Activated T-cell treated with anti-CD3 and anti-CD28 coated beads for 48 hours (primary cell): Measurements from ENCODE around the gene XRCC1.

ENCODE experiments used
- DNase-seq: peaks from one replicate; pipeline ENCODE4 v3.0.0-alpha.2; 2020; ENCODE audit warnings: low read depth

Gene XRCC1, protein sequence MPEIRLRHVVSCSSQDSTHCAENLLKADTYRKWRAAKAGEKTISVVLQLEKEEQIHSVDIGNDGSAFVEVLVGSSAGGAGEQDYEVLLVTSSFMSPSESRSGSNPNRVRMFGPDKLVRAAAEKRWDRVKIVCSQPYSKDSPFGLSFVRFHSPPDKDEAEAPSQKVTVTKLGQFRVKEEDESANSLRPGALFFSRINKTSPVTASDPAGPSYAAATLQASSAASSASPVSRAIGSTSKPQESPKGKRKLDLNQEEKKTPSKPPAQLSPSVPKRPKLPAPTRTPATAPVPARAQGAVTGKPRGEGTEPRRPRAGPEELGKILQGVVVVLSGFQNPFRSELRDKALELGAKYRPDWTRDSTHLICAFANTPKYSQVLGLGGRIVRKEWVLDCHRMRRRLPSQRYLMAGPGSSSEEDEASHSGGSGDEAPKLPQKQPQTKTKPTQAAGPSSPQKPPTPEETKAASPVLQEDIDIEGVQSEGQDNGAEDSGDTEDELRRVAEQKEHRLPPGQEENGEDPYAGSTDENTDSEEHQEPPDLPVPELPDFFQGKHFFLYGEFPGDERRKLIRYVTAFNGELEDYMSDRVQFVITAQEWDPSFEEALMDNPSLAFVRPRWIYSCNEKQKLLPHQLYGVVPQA

DNA sequence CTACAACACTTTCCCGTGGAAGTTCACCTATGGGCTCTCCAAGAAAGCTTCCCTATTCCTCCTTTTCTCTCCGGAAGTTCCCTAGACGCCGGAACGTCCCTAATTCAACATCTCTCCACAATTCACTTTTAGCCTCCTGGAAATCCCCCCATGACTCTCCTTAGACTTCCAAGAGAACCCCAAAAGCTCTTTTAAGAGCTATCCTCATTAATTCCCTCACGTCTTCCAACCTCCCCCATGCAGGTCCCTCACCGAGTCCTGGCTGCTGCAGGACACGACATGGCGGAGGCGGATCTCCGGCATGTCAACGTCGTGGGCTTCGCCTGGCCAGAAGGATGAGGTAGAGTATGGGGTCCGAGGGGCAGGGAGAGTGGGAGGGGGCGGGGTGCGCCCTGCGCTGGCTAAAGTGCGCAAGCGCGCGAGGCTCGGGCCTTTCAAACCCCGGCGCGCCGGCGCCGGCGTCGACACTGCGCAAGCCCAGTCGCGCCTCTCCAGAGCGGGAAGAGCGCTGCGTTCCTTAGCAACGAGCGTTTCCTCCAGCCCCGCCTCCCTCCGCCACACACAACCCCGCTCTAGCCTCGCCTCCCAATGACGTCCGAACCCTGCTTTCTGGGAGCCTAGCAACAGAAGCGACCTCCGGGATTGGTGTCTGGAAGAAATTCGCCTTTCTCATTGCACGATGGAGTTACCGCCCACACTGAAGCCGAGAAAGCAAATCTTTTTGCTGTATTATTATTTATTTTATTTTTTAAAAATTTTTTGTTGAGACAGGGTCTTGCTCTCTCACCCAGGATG is at the start of gene XRCC1, which contains the start of gene PINLYP:
XRCC1 (minus strand) TSS at position 372 of the 795 bp plus-strand sequence; CDS start at position 303, 69 bp downstream.
PINLYP (plus strand) TSS at position 646 of the 795 bp plus-strand sequence. CDS start 1,391 bp downstream, outside the sequence.
- peak; percentile 97 for DNase-seq

DNA sequence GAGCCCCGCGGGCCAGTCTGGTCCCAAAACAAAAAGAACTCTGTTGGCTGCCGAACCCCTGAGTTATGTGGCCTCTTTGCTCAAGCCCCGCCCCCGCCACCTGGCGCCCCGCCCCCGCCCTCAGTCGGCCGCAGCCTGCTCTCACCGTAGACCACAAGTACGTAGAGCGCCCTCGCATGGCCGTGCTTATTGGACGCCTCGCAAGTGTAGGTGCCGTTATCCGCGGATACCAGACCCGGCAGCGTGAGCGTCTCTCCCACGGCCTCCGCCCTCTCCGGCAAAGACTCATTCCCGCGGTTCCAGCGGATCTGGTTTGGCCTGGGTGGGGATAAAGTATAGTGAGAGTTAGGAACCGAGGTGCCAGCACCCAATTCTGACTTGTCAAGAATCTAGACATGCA is 49.6 kb upstream of the XRCC1 start:
- DNase-seq, result peak; percentile 82

DNA sequence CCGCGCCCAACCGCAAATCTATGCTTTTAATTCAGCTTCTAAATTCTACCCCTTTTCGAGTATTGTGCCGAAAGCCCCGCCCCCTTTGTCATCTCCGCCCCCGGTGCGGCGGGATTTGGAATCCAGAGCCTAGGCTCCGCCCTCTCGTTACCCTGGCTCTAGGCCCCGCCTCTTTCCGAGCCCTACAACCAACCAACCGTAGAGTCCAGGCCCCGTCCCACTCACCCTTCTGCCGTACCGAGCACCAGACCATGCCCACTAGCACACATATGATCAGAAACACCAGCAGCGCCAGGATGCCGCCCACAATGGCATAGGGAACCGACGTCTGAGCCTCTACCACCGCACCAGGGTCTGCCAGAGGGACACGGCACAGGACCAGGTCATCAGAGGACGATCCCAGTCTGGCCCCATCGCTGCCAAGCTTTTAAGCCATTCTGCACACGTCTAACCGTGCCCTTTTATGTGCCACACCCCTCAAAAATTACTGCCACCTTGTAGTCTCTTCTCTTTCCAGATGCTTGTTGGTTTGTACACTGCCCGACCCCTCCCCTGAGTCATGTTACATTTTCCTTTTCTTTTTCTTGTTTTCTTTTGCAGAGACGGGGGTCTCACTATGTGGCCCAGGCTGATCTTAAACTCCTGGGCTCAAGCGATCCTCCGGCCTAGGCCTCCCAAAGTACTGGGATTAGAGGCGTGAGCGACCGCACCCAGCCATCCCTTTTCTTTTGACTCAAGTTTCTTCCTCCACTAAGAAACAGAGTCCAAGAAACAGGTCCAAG is 48.8 kb upstream of the XRCC1 start:
- DNase-seq, result no peak

DNA sequence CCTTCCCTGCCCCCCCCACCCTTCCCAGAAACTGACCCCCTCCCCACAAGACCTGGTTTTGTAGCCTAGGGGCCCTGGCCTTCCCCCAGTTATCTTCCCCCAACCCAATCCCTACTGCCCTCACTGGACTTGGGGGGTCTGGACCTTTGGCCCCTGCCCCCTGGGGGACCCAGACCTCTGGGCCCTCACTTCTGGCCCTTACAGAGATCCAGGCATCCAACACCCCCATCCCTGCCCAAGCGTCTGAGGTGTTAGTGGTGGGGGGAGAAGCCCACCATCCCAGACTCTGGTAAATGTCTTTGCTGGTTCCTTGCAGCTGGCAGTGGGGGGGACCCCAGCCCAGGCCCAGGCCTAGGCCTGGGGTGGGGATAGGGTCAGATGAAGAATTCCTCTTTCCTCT is 47.6 kb upstream of the XRCC1 start:
- DNase-seq, result no peak

DNA sequence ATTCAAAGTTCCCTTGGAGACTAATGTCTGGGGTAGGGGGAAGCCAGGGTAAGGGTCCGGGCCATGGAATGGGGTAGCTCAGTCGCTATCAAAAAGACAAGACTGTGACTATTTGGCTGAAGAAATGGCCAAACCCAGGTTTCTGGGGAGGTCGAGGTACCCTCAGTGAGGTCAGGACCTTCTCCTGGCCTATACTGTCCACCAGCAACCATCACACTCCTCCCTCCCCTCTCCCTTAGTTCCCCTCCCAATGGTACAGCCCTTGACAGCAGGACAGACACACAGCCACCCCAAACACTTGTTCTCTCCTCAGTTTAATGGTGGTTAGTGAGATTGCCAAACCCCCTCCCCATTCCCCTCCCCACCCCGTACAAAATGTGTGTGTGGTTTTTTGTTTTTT is 46.7 kb upstream of the XRCC1 start:
- no peak for DNase-seq

DNA sequence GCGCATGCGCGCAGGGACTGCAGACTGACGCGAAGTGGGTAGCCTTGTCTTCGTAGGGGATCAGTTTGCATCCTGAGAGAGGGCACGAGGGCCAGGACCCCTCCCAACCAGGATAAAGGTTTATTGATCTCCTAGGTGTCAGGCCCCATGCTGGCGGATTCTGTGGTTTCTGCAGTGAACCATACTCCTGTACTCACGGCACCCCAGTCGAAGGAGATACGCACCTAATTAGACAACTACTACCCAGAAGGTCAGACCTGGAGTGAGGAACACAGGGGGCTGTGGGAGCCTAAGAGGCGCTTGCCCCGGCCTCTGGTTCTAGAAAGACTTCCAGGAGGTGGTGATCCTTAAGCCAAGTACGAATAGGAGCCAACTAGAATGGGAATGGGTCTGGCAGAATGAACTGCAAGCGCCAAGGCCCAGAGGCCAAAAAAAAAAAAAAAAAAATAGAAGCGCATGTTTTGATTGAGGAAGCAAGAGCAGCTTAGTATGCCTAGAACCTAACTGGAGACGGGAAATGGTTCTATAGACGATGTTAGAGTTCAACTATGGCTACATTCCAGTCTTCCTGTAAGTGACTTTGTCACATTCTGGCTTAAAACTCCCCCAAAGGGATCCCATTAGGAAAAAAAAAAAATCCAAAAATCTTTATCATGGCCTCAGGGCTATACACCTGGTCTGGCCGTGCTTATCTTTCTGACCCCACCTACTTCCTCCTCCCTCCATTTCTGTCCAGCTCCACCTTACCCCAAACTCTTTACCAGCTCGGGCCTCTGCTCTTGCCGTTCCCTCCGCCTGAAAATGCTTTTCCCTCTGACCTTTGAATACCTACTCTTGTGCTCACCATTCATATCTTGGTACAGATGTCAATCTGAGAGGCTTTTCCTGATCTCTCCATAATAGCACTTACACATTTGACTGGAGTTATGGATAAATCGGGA is 45.0 kb upstream of the XRCC1 start:
- peak; percentile 77 for DNase-seq

DNA sequence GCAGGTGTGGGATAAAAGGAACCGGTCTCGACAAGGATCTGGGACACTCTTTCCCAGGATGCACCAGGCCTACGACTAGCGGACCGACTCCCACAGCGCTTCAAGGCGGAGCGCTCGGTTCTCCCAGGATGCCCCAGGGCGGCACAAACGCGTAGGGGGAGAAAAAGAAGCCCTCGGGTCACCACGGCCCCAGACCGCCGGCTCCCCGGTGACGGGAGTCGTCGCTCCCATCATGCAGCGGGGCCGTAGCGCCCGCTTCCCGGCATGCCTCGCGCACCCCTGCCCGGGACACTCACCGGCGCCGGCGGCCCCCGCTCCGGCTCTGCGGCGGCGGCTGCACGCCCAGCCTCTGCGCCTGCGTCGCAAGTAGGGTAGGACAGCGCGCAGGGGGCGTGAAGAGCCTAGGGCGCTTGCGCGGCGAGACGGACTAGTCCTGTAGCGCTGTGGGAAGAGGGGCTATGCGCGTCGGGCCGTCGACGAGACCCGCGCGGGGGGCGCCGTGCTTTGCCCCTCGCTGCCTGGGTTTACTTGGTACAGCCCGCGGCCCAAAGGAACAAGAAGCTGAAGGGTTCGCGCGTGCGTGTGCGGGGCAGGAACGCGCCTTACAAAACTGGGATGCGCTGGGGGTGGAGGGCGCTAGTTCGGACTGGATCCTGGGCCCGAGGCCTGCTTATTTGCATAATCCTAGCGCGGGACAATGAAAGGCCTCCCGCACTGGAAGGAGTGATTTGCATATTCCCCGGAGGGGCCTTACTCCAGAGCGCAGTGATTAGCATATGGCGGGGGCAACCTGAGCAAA is 44.1 kb upstream of the XRCC1 start, which contains the start of gene ZNF428:
ZNF428 (minus strand) TSS at position 368 of the 799 bp plus-strand sequence. CDS start 5,325 bp downstream, outside the sequence.
- peak; percentile 88 for DNase-seq

DNA sequence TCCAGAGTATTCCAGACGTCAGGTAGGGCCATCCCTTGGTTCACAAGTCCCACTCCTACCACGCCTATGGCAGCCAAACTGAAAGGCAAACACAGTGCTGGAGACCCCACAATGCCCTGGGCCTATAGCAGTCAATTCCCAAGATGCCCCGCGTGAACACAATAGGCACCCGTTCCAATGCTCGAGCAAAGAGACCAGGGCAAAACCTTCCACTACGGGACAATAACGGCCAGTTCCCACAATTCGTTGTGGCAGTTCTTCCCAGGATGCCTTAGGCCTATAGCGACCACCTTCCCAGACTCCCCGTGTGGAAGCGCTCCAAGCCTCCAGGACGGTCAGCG is 43.6 kb upstream of the XRCC1 start:
- peak; percentile 44 for DNase-seq

DNA sequence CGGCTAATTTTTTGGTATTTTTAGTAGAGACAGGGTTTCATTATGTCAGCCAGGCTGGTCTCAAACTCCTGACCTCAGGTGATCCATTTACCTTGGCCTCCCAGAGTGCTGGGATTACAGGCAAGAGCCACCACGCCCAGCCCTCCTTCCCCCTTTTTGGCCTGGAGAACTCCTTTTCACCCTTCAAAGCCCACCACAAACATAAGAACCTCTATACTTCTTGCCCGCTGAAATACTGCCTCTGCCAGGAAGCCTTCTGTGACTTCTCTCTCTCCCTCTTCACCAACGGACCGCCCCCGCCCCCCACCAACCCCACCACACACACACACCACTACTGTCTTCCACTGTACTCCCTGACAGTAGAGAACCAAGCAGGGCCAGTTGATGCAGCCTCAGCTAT is 41.6 kb upstream of the XRCC1 start:
- DNase-seq, result no peak

DNA sequence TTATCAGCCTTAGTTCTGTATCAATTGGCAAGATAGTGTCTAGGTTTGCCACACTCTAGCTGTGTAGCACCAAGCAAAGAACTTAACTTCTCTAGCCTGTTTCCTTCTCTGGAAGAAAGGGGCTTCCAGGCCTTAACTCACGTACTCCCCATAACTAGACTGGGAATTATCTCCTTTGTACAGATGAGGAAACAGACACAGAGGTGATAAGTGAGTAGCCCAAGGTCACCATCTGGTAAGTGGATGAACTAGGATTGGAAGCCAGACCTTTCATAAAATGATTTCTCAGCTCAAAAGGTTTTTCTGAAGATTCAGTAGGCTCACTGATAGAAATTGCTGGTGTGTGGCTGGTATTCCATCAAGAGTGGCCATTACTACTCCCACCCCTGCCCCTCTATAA is 41.0 kb upstream of the XRCC1 start:
- no peak for DNase-seq

DNA sequence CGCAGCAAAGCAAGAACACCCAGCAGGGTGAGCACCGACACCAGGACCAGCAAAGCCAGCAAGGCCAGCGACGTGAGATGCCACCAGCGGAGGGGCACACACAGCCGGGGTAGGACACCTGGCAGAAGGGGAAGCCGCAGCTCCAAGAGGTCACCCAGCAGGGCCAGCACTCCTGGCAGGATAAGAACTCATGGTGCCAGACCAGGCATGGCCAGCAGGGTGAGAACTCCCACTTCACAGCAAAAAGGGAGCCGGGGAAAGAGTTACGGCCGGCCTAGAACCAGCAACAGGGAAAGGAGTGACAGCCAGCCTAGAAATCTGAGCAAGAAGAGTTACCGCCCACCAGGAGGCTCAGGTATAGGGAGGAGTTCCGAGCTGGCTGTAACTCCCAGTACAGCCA is 37.0 kb upstream of the XRCC1 start:
- no peak for DNase-seq

DNA sequence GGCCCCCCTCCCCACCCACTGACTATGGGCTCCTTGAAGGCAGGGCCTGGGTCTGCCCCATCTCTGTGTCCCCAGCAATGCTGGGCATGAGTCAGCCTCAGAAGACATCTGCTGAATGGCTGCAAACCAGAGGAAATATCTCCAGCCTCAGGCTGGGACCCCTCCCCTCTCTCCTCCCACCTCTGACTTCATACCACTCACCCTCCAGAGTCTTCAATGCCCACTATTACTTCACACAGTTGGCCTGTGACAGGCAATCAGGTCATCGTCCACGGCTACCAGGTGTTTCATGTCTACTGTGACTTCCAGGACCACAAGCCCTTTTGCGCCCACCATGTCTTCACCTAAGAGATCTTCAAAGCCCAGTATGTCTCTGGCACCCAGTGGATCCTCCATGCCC is 36.5 kb upstream of the XRCC1 start, which contains the start of gene SRRM5:
SRRM5 (plus strand) TSS at position 301 of the 400 bp plus-strand sequence; CDS start at position 335, 34 bp downstream.
- DNase-seq, result no peak

DNA sequence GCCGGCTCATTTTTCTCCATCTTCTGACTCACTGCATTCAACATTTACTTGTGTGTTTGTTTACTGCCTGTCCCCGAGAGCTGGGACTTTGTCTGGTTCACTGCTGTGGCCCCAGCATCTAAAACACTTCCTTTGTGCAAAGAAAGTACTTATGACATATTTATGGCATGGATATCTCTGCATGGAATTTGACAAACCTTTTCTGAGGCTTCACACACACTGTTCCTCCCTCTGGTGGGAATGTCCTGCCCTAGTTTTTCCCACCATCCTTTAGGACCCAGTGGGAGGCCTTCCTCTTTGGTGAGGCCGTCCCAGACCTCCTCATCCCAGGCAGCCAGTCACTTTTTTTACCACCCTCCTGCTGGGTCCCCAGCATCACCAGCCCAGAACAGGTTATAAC is 35.2 kb upstream of the XRCC1 start:
- DNase-seq, result no peak

DNA sequence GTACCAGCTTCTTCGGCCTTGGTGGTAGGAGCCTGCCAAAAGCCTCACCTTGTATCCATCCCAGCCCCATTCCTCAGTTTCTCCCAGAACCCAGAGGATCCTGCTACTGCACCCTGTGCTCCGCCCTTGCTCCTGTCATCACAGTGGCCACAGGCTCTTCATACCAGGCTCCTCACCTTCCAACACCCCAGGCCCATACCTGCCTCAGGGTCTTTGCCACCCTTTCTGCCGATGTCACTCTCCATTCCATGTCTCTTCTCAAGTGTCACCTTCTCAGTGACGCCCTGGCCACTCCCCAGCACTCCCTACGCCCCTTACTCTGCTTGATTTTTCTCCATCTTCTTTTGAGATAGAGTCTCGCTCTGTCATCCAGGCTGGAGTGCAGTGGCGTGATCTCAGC is 34.5 kb upstream of the XRCC1 start:
- DNase-seq, result no peak

DNA sequence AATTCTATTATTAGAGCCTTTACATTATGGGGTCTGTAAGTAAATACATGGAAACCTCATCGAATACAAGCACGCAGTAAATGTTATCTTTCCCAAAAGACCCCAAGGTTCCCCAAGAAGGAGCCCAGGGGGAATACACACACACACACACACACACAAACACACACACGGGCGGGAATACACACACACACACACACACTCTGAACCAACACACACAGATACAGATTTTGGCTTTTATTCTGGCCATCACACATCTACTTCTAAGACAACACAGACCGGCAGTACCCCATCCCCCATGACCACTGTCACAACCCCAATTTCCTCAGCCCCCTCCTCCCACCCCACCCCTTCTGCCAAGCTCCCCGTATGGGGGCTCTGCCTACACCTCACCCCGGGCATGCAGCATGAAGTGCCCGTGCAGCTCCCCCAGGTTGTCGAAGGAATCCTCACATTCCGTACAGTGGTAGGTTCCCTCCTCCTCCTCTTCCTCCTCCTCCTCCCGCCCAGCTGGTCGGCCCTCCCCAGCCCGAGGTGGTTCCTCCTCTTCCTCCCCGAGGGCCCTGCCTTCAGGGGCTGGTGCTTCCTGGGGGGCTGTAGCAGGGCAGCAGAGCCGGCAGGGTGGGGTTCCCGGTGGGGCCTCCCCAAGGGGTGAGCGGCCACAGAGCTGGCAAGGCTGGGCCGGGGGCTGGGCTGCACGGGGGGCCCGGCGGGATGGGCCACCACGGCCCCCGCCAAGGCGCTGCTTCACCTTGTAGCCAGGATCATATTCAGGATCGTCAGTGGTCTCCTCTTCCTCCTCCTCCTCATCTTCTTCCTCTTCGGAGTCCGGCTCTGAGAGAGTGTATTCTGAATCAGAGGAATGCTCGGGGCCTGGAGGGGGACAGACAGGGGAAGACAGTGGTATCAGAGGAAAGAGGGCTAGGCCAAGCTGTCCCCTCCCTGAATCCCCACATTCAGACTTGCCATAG is 32.2 kb upstream of the XRCC1 start:
- DNase-seq, result no peak

DNA sequence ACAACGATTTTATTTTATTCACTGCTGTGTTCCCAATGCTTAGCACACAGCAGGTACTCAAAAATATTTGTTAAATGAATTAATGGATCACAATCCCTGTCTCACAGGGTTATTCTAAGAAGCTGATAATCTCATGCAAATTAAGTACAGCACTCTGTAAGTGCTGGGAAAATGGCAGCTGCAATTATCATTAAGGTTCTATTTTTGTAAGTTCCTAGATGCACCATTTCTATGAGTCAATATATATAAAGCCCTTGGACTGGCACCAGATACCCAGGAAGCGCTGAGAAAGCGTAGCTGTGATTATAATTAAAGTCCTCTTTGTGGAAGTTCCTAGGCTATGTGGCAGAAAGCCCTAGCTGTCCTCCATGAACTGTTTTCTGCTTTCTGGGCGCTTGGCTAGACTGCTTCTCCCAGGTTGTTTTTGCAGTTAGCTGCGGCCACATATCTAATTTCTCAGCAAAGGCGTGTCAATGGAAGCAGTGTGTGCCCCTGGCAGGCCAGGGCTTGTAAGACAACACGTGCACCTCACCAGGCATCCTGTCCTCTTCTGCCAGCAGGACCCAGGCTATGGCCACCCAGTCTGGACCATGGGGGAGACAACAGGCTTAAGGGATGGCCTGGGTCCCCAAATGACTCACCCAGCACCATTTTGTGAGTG is 31.4 kb upstream of the XRCC1 start:
- DNase-seq, result no peak

DNA sequence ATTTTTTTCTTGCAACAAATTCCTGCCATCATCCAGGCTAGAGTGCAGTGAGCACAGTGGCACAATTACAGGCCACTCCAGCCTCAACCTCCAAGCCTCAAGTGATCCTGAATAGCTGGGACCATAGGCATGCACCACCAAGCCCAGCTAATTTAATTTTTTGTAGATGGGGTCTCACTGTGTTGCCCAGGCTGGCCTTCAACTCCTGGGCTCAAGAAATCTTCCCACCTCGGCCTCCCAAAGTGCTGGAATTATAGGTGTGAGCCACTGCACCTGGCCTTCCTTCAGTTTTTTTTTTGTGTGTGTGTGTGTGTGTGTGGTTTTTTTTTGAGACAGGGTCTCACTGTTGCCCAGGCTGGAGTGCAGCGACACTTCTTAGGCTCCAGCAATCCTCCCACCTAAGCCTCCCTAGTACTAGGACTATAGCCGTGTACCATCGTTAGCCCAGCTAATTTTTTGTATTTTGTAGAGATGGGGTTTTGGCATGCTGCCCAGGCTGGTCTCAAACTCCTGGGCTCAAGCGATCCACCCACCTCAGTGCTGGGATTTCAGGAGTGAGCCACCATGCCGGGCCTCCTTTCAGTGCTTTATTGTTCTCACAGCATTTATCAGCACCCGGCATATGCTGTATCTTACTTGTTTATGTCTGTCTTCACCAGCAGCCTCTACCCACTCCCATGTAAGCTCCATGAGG is 30.7 kb upstream of the XRCC1 start:
- no peak for DNase-seq
